WTC11 (cell line): ENCODE data around the gene POMGNT1. TPM values are rescaled to one million over a fixed set of nuclear protein-coding genes. Genes with fewer than 3 reads are reported as not detected.
"Not testable (repeated sequence)": the region's sequence is repeated elsewhere in the genome, so short reads cannot be mapped to it uniquely, and the experiment has no call there.

ENCODE experiments used
- ATAC-seq: fragments of 200-7000 bp; cut with Tn5 transposase; 2 replicates; pipeline ENCODE4 v1.10.0; 2021; ENCODE audit warnings: mild to moderate bottlenecking, moderate library complexity
- CTCF ChIA-PET: fragments of 300-600 bp; sonication (Branson Sonifier 250); formaldehyde crosslinking; loops from one replicate; lab custom pipeline; 2021; ENCODE audit warnings: antibody characterized with exemption; lab: Charles Lee
- POLR2A ChIA-PET: fragments of 350-600 bp; sonication (Branson Sonifier 250); formaldehyde crosslinking; loops from one replicate; lab custom pipeline; 2021; ENCODE audit warnings: antibody characterized with exemption; lab: Charles Lee
- DNase-seq: peaks from one replicate; pipeline ENCODE4 v3.0.0; 2021; ENCODE audit warnings: low spot score
- H3K27ac Mint-ChIP-seq: 2 replicates; pipeline ENCODE4 v1.8.0; 2021; ENCODE audit warnings: mixed read lengths
- H3K27me3 Mint-ChIP-seq: 2 replicates; pipeline ENCODE4 v1.8.0; 2021; ENCODE audit warnings: low read depth, mild to moderate bottlenecking, moderate library complexity, mixed read lengths
- H3K36me3 Mint-ChIP-seq: 2 replicates; pipeline ENCODE4 v1.8.0; 2021; ENCODE audit warnings: mixed read lengths
- H3K4me1 Mint-ChIP-seq: 2 replicates; pipeline ENCODE4 v1.8.0; 2022; ENCODE audit warnings: mixed read lengths
- H3K4me3 Mint-ChIP-seq: 2 replicates; pipeline ENCODE4 v1.8.0; 2021; ENCODE audit warnings: mild to moderate bottlenecking, moderate library complexity, mixed read lengths
- H3K9me3 Mint-ChIP-seq: 2 replicates; pipeline ENCODE4 v1.8.0; 2021; ENCODE audit warnings: mixed read lengths
- CREM ChIP-seq: sonication (generic); formaldehyde crosslinking; IDR thresholded peaks from 2 replicates; pipeline ENCODE4 v1.8.1; 2022; ENCODE audit warnings: mild to moderate bottlenecking, missing genetic modification reagents, moderate library complexity
- EMX1 ChIP-seq: fragments of 250-450 bp; sonication (Bioruptor Pico); IDR thresholded peaks from 2 replicates; pipeline ENCODE4 v1.8.0; 2021; ENCODE audit warnings: mild to moderate bottlenecking
- FOXJ3 ChIP-seq: sonication (generic); formaldehyde crosslinking; IDR thresholded peaks from 2 replicates; pipeline ENCODE4 v1.9.0; 2021; ENCODE audit warnings: missing genetic modification reagents, mild to moderate bottlenecking, borderline replicate concordance
- ZNF121 ChIP-seq: sonication (generic); formaldehyde crosslinking; IDR thresholded peaks from 2 replicates; pipeline ENCODE4 v1.8.0; 2023; ENCODE audit warnings: missing genetic modification reagents
- ZNF232 ChIP-seq: sonication (generic); formaldehyde crosslinking; IDR thresholded peaks from 2 replicates; pipeline ENCODE4 v1.8.0; 2022; ENCODE audit warnings: mild to moderate bottlenecking, missing genetic modification reagents
- total RNA-seq: library from RNA; stranded (reverse); gene quantifications from 3 replicates; pipeline ENCODE4 v1.2.3, GENCODE V29; 2021
- TF ChIP-seq, protein P1 (sequence below): sonication (generic); formaldehyde crosslinking; IDR thresholded peaks from 2 replicates; pipeline ENCODE4 v1.8.1; 2023; ENCODE audit warnings: mild to moderate bottlenecking, missing genetic modification reagents
- TF ChIP-seq, protein P2 (sequence below): sonication (generic); formaldehyde crosslinking; IDR thresholded peaks from 2 replicates; pipeline ENCODE4 v1.8.0; 2022; ENCODE audit warnings: mild to moderate bottlenecking, missing genetic modification reagents
- TF ChIP-seq, protein P3 (sequence below): sonication (generic); formaldehyde crosslinking; IDR thresholded peaks from 2 replicates; pipeline ENCODE4 v1.8.0; 2023; ENCODE audit warnings: mild to moderate bottlenecking, missing genetic modification reagents
- TF ChIP-seq, protein P4 (sequence below): sonication (generic); formaldehyde crosslinking; IDR thresholded peaks from 2 replicates; pipeline ENCODE4 v1.8.0; 2022; ENCODE audit warnings: missing genetic modification reagents
- TF ChIP-seq, protein P5 (sequence below): sonication (generic); formaldehyde crosslinking; IDR thresholded peaks from 2 replicates; pipeline ENCODE4 v1.8.0; 2022; ENCODE audit warnings: mild to moderate bottlenecking, missing genetic modification reagents

POMGNT1 gene
- total RNA-seq, 1 experiment from 2014 or later, result 42.5 TPM

DNA sequence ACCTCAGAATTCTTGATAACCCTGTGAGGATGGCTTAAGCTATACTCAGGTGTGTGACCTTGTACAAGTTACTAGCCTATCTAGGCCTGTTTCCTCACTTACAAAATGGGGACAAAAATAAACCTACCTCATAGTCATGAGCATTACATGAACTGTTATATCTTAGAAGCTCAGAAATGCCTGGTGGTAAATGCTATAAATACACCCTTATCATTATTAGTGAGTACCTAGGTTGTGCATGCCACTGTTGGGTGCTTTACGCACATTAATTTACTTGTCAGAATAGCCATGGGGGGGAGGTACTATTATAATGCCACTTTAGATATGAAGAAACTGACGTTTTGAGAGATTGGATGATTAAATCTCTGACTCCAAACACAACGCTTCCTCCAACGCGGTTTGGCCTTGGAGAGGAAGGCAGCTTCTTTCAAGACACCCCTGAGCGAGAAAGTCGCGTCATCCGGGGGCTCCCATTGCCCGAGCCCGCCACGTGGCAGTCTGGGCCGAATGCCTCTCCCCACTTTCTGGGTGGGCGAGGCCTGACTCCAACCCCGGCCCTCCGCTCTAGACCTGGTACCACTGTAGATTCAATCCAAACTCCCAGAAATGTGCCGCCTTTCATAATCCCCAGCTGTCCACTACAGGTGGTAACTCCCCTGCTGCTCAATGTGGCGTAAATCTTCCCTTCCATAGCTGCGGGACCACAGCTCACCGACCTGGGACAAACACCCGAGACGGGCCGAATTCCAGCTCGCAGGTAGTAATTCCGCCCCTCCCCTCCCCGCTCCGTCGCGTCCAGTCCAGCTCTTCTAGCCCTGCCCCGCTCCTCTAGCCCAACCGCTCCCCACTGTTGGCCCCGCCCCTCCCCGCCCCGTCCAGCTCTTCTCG lies 48.6 kb upstream of the POMGNT1 start:
- no peaks in the 10 kb centered on the region; the same call in 1 of the 2 replicates for H3K27me3 Mint-ChIP-seq
- DNase-seq (no peak), ATAC-seq (peak; percentile 81)
- peaks cover 25% of the 10 kb centered on the region for H3K36me3 Mint-ChIP-seq
- POLR2A ChIA-PET, result interaction anchor here (0.5 to 1.5 kb wide), 5 partner anchors 10 to 93 kb away, joined by 3 to 9 read pairs (median 5); partner anchors contain the start of genes LRRC41 and UQCRH
- peak overlapping the region; percentile 97 for H3K4me3 Mint-ChIP-seq
- CTCF ChIA-PET, result interaction anchor here (0.6 to 5.8 kb wide), 26 partner anchors 12 to 431 kb away, joined by 3 to 126 read pairs (median 4); partner anchors contain the start of genes LRRC41, NSUN4, POMGNT1 and UQCRH
- TF ChIP-seq FOXJ3 (CRISPR knock-in tag) (no peak), ZNF121 (CRISPR knock-in tag) (no peak), ZNF232 (peak; percentile 9; the same call in 1 of the 2 replicates), EMX1 (CRISPR knock-in tag) (no peak), CREM (CRISPR knock-in tag) (no peak)
- TF ChIP-seq, protein P1, sequence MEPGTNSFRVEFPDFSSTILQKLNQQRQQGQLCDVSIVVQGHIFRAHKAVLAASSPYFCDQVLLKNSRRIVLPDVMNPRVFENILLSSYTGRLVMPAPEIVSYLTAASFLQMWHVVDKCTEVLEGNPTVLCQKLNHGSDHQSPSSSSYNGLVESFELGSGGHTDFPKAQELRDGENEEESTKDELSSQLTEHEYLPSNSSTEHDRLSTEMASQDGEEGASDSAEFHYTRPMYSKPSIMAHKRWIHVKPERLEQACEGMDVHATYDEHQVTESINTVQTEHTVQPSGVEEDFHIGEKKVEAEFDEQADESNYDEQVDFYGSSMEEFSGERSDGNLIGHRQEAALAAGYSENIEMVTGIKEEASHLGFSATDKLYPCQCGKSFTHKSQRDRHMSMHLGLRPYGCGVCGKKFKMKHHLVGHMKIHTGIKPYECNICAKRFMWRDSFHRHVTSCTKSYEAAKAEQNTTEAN (CRISPR knock-in tag), result 0 out of 2 replicates have a peak, but pooled peaks have one; percentile 3
- TF ChIP-seq, protein P2, sequence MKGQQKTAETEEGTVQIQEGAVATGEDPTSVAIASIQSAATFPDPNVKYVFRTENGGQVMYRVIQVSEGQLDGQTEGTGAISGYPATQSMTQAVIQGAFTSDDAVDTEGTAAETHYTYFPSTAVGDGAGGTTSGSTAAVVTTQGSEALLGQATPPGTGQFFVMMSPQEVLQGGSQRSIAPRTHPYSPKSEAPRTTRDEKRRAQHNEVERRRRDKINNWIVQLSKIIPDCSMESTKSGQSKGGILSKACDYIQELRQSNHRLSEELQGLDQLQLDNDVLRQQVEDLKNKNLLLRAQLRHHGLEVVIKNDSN (CRISPR knock-in tag), result peak; percentile 16; the same call in 1 of the 2 replicates
- TF ChIP-seq, protein P3, sequence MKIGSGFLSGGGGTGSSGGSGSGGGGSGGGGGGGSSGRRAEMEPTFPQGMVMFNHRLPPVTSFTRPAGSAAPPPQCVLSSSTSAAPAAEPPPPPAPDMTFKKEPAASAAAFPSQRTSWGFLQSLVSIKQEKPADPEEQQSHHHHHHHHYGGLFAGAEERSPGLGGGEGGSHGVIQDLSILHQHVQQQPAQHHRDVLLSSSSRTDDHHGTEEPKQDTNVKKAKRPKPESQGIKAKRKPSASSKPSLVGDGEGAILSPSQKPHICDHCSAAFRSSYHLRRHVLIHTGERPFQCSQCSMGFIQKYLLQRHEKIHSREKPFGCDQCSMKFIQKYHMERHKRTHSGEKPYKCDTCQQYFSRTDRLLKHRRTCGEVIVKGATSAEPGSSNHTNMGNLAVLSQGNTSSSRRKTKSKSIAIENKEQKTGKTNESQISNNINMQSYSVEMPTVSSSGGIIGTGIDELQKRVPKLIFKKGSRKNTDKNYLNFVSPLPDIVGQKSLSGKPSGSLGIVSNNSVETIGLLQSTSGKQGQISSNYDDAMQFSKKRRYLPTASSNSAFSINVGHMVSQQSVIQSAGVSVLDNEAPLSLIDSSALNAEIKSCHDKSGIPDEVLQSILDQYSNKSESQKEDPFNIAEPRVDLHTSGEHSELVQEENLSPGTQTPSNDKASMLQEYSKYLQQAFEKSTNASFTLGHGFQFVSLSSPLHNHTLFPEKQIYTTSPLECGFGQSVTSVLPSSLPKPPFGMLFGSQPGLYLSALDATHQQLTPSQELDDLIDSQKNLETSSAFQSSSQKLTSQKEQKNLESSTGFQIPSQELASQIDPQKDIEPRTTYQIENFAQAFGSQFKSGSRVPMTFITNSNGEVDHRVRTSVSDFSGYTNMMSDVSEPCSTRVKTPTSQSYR (CRISPR knock-in tag), result 0 out of 2 replicates have a peak, but pooled peaks have one; percentile 21
- TF ChIP-seq, protein P4, sequence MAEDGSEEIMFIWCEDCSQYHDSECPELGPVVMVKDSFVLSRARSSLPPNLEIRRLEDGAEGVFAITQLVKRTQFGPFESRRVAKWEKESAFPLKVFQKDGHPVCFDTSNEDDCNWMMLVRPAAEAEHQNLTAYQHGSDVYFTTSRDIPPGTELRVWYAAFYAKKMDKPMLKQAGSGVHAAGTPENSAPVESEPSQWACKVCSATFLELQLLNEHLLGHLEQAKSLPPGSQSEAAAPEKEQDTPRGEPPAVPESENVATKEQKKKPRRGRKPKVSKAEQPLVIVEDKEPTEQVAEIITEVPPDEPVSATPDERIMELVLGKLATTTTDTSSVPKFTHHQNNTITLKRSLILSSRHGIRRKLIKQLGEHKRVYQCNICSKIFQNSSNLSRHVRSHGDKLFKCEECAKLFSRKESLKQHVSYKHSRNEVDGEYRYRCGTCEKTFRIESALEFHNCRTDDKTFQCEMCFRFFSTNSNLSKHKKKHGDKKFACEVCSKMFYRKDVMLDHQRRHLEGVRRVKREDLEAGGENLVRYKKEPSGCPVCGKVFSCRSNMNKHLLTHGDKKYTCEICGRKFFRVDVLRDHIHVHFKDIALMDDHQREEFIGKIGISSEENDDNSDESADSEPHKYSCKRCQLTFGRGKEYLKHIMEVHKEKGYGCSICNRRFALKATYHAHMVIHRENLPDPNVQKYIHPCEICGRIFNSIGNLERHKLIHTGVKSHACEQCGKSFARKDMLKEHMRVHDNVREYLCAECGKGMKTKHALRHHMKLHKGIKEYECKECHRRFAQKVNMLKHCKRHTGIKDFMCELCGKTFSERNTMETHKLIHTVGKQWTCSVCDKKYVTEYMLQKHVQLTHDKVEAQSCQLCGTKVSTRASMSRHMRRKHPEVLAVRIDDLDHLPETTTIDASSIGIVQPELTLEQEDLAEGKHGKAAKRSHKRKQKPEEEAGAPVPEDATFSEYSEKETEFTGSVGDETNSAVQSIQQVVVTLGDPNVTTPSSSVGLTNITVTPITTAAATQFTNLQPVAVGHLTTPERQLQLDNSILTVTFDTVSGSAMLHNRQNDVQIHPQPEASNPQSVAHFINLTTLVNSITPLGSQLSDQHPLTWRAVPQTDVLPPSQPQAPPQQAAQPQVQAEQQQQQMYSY (CRISPR knock-in tag), result peak; percentile 97
- TF ChIP-seq, protein P5, sequence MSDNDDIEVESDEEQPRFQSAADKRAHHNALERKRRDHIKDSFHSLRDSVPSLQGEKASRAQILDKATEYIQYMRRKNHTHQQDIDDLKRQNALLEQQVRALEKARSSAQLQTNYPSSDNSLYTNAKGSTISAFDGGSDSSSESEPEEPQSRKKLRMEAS (CRISPR knock-in tag), result peak; percentile 82
- peak overlapping the region; percentile 99 for H3K27ac Mint-ChIP-seq
- H3K4me1 Mint-ChIP-seq, result peaks cover 17% of the 10 kb centered on the region
- H3K9me3 Mint-ChIP-seq, result peaks cover 5% of the 10 kb centered on the region

DNA sequence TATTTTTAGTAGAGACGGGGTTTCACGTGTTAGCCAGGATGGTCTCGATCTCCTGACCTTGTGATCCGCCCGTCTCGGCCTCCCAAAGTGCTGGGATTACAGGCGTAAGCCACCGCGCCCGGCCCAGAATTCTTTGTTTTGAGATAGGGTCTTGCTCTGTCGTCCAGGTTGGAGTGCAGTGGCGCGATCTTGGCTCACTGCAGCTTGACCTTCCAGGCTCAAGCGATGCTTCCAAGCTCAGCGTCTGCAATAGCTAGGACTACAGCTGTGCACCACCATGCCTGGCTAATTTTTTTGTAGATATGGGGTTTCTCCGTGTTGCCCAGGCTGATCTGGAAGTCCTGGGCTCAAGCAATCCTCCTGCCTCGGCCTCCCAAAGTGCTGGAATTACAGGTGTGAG lies 47.9 kb upstream of the POMGNT1 start:
- ChIA-PET CTCF (interaction anchor here (0.6 to 5.8 kb wide), 10 partner anchors 12 to 207 kb away, joined by 3 to 126 read pairs (median 5); no protein-coding TSS in a partner anchor), POLR2A (interaction anchor here (0.5 to 1.5 kb wide), 3 partner anchors 11 to 57 kb away, joined by 3 to 9 read pairs (median 8); partner anchors contain the start of genes LRRC41 and UQCRH)
- H3K27me3 Mint-ChIP-seq, DNase-seq, ATAC-seq, H3K9me3 Mint-ChIP-seq, H3K27ac Mint-ChIP-seq: not testable (repeated sequence)
- Mint-ChIP-seq H3K4me1 (peaks cover 17% of the 10 kb centered on the region), H3K4me3 (peak overlapping the region; percentile 97), H3K36me3 (peaks cover 19% of the 10 kb centered on the region)
- peak; percentile 79 for TF ChIP-seq ZNF121 (CRISPR knock-in tag)
